Subcutaneous abdominal adipose tissue (tissue), 5 donors: ENCODE results near the gene GABBR2.

Experiments used
- H3K27ac ChIP-seq: one replicate; pipeline ENCODE4 v1.7.0; 2013; ENCODE audit warnings: low read depth, mild to moderate bottlenecking, inconsistent platforms, low read length, moderate library complexity
- H3K27me3 ChIP-seq, 5 donors: one replicate each; pipeline ENCODE4 v1.7.0; 2013; ENCODE audit warnings: low read length in 5 of 5, inconsistent platforms in 1 of 5; ENCODE audit not compliant: control insufficient read depth in 5 of 5, insufficient read depth in 4 of 5
- H3K36me3 ChIP-seq, 5 donors: one replicate each; pipeline ENCODE4 v1.7.0; 2013; ENCODE audit warnings: low read length in 5 of 5; ENCODE audit not compliant: control insufficient read depth in 5 of 5, insufficient read depth in 5 of 5
- H3K4me1 ChIP-seq, 5 donors: one replicate each; pipeline ENCODE4 v1.7.0; 2013; ENCODE audit warnings: low read length in 5 of 5, mild to moderate bottlenecking in 3 of 5, moderate library complexity in 1 of 5; ENCODE audit not compliant: control insufficient read depth in 5 of 5, insufficient read depth in 5 of 5
- H3K4me3 ChIP-seq, 5 donors: one replicate each; pipeline ENCODE4 v1.7.0; 2013; ENCODE audit warnings: low read length in 5 of 5, low read depth in 1 of 5
- H3K9ac ChIP-seq, 5 donors: one replicate each; pipeline ENCODE4 v1.7.0; 2013; ENCODE audit warnings: low read length in 5 of 5, mild to moderate bottlenecking in 4 of 5, moderate library complexity in 3 of 5
- H3K9me3 ChIP-seq, 5 donors: one replicate each; pipeline ENCODE4 v1.7.0; 2013; ENCODE audit warnings: low read length in 5 of 5; ENCODE audit not compliant: control insufficient read depth in 5 of 5
- donor health status: healthy.
- donor health status: healthy.
- donor health status: healthy.
- donor health status: healthy.
- donor health status: healthy.

Gene GABBR2

DNA sequence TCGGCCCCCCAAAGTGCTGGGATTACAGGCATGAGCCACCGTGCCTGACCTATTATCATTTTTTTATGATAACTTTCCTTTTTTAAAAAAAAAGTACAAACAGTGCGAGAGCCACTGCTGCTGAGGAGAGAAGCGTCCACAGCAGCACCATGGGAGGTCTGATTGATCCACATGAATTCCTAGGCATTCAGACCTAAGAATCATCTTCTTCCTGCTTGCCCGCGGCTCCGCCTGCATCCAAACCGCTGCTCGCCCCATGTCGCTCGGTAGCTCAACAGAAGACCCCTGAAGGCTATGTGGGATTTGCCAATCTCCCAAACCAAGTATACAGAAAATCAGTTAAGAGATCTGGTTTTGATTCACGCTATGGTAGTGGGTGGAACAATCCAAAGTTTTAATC, 102.0 kb downstream of the GABBR2 start:
- no peak overlapping the region for H3K4me3 ChIP-seq
- H3K27ac ChIP-seq, result no peak overlapping the region
- no peak overlapping the region for H3K9ac ChIP-seq
- no peaks in the 10 kb centered on the region for H3K9me3 ChIP-seq
- peaks cover 0 to 7% (median 5%) of the 10 kb centered on the region in 5 donors for H3K4me1 ChIP-seq
- no peaks in the 10 kb centered on the region for H3K36me3 ChIP-seq
- peaks cover 0 to 8% (median 3%) of the 10 kb centered on the region in 5 donors for H3K27me3 ChIP-seq

DNA sequence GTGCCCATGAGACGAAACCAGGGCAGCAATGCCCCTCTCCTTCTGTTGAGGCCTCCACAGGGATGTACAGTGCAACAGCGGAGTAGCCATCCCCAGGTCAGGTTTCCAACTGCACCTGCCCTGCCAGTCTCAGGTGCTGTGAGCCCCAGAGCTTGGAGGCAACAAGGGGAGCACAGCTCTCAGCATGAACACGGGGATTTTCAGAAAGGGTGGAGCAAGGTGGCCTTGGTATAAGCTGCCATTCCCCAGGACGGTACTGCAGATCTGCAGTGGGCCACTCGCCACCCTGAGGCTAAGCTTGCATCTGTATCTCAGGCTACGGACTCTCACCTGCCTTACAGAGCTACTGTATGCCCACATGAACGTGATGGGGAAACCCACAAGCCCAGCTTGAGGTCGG, 103.6 kb downstream of the GABBR2 start:
- Histone ChIP-seq H3K4me1 (peaks cover 0 to 7% (median 5%) of the 10 kb centered on the region in 5 donors), H3K9ac (no peak overlapping the region), H3K27me3 (peaks cover 0 to 8% (median 3%) of the 10 kb centered on the region in 5 donors), H3K36me3 (no peaks in the 10 kb centered on the region), H3K9me3 (no peaks in the 10 kb centered on the region), H3K27ac (no peak overlapping the region), H3K4me3 (no peak overlapping the region)

GRCh38 chr9:98603821-98604383, 104.8 kb downstream of the GABBR2 start:
- peaks cover 0 to 7% (median 5%) of the 10 kb centered on the region in 5 donors for H3K4me1 ChIP-seq
- no peak overlapping the region for H3K27ac ChIP-seq
- H3K36me3 ChIP-seq, result no peaks in the 10 kb centered on the region
- no peak overlapping the region for H3K4me3 ChIP-seq
- no peak overlapping the region for H3K9ac ChIP-seq
- peaks cover 0 to 3% (median 0%) of the 10 kb centered on the region in 5 donors for H3K27me3 ChIP-seq
- no peaks in the 10 kb centered on the region for H3K9me3 ChIP-seq

DNA sequence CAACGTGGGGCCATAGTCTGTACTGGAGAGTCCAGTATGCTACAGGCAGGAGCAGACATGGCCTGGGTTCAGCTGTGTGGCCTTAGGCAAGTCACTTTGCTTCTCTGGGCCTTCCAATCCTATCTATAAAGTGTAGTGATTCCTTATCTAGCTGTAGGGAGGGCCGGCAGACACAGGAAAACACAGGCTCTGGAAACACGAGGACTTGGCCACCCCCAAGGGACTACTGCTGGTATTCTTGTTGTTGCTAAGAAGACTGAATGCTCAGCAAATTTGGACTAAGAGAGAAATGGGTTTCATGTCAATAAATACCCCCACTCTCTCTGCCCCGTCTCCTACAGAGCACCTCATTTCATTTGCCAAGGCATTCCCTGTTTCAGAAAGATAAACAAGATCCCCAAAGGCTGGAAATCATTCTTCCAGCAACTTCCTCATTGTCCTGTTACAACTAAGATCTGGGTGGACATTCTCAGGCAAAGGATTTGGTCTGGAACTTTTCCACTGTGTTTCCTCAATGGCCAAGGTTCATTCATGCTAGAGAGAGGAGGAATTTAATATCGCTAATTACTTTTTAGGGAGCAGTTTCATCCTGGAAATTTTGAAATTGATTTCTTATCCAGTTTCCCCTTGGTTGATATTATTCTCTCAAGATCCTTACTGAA, 105.8 kb downstream of the GABBR2 start:
- Histone ChIP-seq H3K4me3 (no peak overlapping the region), H3K9ac (no peak overlapping the region), H3K9me3 (no peaks in the 10 kb centered on the region), H3K36me3 (no peaks in the 10 kb centered on the region), H3K27ac (no peak overlapping the region), H3K4me1 (peaks cover 0 to 7% (median 5%) of the 10 kb centered on the region in 5 donors), H3K27me3 (peaks cover 0 to 3% (median 0%) of the 10 kb centered on the region in 5 donors)

- H3K9me3 ChIP-seq, result no peaks in the 10 kb centered on the region
- H3K27ac ChIP-seq, result no peak overlapping the region
- peaks cover 0 to 7% (median 5%) of the 10 kb centered on the region in 5 donors for H3K4me1 ChIP-seq
- no peaks in the 10 kb centered on the region for H3K36me3 ChIP-seq
- H3K4me3 ChIP-seq, result no peak overlapping the region
- peaks cover 0 to 3% (median 0%) of the 10 kb centered on the region in 5 donors for H3K27me3 ChIP-seq
- no peak overlapping the region for H3K9ac ChIP-seq
Measured at GRCh38 chr9:98600631-98601030, 108.1 kb downstream of the GABBR2 start.

DNA sequence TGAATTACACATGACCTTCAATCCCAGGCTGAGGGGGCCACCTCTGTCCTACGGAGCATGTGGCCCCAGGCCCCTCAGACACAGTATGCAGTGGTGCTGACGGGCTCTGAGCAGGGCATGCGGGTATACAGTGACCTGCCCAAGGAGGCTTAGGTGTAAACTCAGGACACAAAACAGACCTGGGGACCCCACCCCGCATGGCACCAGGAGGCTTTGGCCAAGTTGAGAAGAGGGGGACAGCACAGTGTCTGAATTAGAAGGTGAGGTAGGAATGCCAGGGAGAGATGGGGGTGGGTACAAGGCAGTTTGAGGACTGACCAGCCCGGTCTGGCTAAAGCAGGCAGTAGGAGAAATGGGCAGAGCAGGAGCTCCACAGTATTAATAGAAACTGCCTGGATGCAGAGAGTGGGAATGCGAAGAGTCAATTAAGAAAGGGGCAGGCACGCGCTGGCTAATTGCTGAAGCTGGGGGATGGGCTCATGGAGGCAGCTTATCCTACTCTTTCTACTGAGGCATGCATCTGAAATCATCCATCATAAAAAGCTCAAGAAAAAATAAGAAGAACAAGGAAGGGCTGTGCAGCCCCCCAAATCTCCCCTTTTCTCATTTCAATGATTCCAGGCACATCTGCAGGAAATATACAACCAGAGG, 109.0 kb downstream of the GABBR2 start:
- Histone ChIP-seq H3K27me3 (no peaks in the 10 kb centered on the region), H3K27ac (no peak overlapping the region), H3K4me1 (peaks cover 0 to 7% (median 5%) of the 10 kb centered on the region in 5 donors), H3K9me3 (no peaks in the 10 kb centered on the region), H3K9ac (no peak overlapping the region), H3K4me3 (no peak overlapping the region), H3K36me3 (no peaks in the 10 kb centered on the region)

- Histone ChIP-seq H3K4me1 (peaks cover 0 to 7% (median 5%) of the 10 kb centered on the region in 5 donors), H3K27me3 (peaks cover 0 to 4% (median 2%) of the 10 kb centered on the region in 5 donors), H3K9me3 (no peaks in the 10 kb centered on the region), H3K4me3 (no peak overlapping the region), H3K36me3 (no peaks in the 10 kb centered on the region), H3K27ac (no peak overlapping the region), H3K9ac (no peak overlapping the region)
Measured at GRCh38 chr9:98598861-98599260, 109.9 kb downstream of the GABBR2 start.

DNA sequence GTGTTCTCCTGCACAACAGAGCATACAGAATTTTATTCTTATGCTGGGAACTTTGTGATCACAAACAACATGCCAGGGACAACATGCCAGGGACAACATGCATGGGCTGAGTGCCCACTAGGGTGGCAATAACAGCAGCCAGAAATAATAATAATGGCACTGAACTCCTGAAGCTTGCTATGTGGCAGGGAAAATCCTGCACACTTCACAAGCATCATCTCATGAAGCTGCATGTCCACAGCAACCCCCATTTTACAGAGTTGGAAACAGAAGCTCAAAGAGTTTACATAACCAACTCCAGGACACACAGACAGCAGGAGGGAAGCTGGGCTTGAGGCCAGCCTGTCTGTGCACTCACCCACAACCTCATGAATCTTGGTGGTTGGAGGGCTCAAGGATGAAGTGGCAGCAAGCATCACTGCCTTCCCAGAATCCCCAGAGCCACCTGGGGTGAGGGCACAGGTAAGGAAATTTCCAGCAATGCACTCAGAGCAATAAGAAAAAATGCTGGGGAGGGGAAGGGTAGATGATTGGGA, 111.4 kb downstream of the GABBR2 start:
- Histone ChIP-seq H3K27me3 (peaks cover 2 to 10% (median 4%) of the 10 kb centered on the region in 5 donors), H3K9ac (no peak overlapping the region), H3K27ac (no peak overlapping the region), H3K4me1 (no peaks in the 10 kb centered on the region), H3K4me3 (no peak overlapping the region), H3K36me3 (no peaks in the 10 kb centered on the region), H3K9me3 (no peaks in the 10 kb centered on the region)

- H3K27me3 ChIP-seq, result peaks cover 2 to 10% (median 4%) of the 10 kb centered on the region in 5 donors
- no peaks in the 10 kb centered on the region for H3K4me1 ChIP-seq
- no peaks in the 10 kb centered on the region for H3K36me3 ChIP-seq
- H3K9me3 ChIP-seq, result no peaks in the 10 kb centered on the region
- H3K9ac ChIP-seq, result no peak overlapping the region
- H3K4me3 ChIP-seq, result no peak overlapping the region
- no peak overlapping the region for H3K27ac ChIP-seq
Measured at GRCh38 chr9:98596486-98596885, 112.2 kb downstream of the GABBR2 start.
